ENCODE results near the gene MAST2.

The MAST2 gene

GRCh38 chr1:45862008-45862407, 58.6 kb downstream of the MAST2 start:
- DNase-seq, result no peak

- DNase-seq, result no peak
Measured at GRCh38 chr1:45863218-45863617, 59.8 kb downstream of the MAST2 start.

GRCh38 chr1:45864167-45865106, 61.0 kb downstream of the MAST2 start:
- DNase-seq, result peak; percentile 20

- DNase-seq, result no peak
Measured at GRCh38 chr1:45867697-45868348, 64.4 kb downstream of the MAST2 start.

- DNase-seq, result no peak
Measured at GRCh38 chr1:45868861-45869260, 65.4 kb downstream of the MAST2 start.

- peak; percentile 56 for DNase-seq
Measured at GRCh38 chr1:45870500-45870899, 67.1 kb downstream of the MAST2 start.

GRCh38 chr1:45872173-45872801, 68.9 kb downstream of the MAST2 start:
- DNase-seq, result peak; percentile 95

GRCh38 chr1:45876000-45876617, 72.7 kb downstream of the MAST2 start:
- no peak for DNase-seq

- DNase-seq, result no peak
Measured at GRCh38 chr1:45877264-45877663, 73.9 kb downstream of the MAST2 start.

- no peak for DNase-seq
Measured at GRCh38 chr1:45879885-45880598, 76.6 kb downstream of the MAST2 start.

- peak; percentile 39 for DNase-seq
Measured at GRCh38 chr1:45880930-45881329, 77.5 kb downstream of the MAST2 start.

- peak; percentile 67 for DNase-seq
Measured at GRCh38 chr1:45883658-45884057, 80.2 kb downstream of the MAST2 start.

- no peak for DNase-seq
Measured at GRCh38 chr1:45884700-45885099, 81.3 kb downstream of the MAST2 start.

GRCh38 chr1:45886229-45886628, 82.8 kb downstream of the MAST2 start:
- DNase-seq, result no peak

GRCh38 chr1:45887156-45887842, 83.9 kb downstream of the MAST2 start:
- no peak for DNase-seq

- no peak for DNase-seq
Measured at GRCh38 chr1:45890078-45890477, 86.7 kb downstream of the MAST2 start.

- DNase-seq, result no peak
Measured at GRCh38 chr1:45891087-45891486, 87.7 kb downstream of the MAST2 start.

- DNase-seq, result peak; percentile 92
Measured at GRCh38 chr1:45892068-45892785, 88.8 kb downstream of the MAST2 start.

GRCh38 chr1:45894331-45894730, 90.9 kb downstream of the MAST2 start:
- no peak for DNase-seq

- no peak for DNase-seq
Measured at GRCh38 chr1:45894921-45895320, 91.5 kb downstream of the MAST2 start.

- DNase-seq, result no peak
Measured at GRCh38 chr1:45895406-45895805, 92.0 kb downstream of the MAST2 start.

Measured in EL (cell line).